ENCODE data around the gene IGSF21.
"Not testable (repeated sequence)": the region's sequence is repeated elsewhere in the genome, so short reads cannot be mapped to it uniquely, and the experiment has no call there.

IGSF21 gene

DNA sequence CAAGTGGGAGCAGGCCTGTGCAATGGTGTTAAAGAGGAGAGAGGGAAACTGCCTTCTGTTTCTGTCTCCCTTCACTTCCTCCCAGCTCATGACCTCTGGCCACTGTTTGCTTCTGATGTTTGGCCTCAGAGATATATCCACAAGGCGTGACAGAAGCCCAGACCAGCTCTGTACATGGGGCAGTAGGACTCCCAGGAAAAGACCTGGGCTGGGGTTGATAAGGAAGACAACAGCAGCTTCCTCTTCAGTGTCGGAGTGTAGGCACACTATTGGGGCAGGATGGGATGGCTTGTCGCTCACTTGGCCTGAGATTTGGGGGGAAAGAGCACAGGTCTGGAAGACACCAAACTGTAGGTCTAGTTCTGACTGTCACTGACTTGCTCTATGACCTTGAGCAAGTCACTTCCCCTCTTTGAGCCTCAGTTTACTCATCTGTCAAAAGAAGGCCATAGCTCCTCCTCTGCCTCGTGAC, 305.3 kb downstream of the IGSF21 start:
- no peak for DNase-seq

DNA sequence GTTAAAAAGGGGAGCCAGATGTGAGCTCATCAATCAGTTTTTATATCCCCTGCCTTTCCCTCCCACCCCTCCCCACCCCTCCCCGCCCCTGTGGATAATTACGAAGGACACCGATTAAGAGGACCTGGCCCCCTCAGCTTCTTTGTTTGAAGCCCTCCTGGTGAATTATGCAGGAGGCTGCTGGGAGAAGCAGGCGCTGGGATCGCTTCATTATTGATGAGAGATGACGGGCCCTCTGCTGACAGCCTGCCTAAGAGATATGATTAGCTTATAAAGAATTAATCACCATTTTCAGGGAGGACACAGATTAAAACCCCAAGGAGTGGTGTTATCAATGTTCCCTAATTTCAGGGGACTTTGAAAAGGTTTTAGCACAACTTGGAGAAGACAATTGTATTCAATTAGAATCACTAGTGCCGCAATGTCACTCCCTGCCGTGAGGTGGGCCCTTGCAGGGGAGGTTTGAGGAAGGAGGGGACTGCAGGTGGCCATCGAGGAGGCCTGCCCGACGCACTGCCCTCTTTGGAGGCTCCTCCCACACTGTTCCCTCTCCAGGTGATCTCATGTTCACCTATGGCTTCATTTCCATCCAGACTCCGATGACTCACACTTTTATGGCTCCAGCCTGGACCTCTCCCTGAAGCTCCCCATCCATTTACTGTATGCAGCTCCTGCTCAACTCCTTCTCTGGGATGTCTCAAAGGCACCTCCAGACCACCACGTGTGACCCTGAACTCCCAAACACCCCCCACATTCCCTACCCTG, 306.1 kb downstream of the IGSF21 start:
- no peak for DNase-seq

DNA sequence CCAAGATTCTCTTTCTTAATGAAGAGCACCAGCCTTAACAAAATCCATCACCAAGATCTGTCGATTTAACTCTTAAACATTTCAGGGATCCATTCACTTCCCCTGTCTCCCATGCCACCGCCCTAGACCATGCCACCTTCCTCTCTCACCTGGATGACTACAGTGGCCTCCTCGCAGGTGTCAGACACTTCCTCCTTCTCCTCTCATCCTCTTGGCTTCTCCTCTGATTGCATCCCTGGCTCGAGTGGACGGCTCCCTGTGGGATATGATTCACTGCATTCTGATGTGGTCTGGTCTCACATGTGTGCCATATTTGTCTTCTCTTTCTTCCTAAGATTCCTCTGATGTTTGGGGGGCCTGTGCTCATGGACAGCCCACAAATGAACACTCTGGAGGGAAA, 306.7 kb downstream of the IGSF21 start:
- no peak for DNase-seq

DNA sequence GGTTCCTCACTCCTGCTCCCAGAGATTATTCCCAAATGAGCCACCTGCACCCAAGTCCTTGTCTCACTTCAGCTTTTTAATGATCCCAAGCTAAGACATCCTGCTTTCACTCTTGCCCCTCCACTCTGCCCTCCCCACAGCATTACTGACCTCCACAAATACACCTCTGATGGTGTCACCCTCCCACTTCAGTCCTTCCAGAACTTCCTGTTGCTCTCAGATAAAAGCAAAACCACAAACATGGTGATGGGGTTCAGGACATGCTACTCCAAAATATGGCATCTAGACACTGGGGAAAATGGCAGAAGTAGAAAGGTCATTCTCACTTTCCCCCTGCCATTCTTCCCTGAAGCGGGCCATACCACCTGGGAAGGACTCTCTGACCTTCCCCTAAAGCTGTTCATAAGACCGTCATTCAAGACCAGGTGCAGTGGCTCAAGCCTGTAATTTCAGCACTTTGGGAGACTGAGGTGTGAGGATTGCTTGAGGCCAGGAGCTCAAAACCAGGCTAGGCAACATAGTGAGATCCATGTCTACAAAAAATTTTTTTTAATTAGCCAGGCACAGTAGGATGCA, 307.4 kb downstream of the IGSF21 start:
- no peak for DNase-seq

DNA sequence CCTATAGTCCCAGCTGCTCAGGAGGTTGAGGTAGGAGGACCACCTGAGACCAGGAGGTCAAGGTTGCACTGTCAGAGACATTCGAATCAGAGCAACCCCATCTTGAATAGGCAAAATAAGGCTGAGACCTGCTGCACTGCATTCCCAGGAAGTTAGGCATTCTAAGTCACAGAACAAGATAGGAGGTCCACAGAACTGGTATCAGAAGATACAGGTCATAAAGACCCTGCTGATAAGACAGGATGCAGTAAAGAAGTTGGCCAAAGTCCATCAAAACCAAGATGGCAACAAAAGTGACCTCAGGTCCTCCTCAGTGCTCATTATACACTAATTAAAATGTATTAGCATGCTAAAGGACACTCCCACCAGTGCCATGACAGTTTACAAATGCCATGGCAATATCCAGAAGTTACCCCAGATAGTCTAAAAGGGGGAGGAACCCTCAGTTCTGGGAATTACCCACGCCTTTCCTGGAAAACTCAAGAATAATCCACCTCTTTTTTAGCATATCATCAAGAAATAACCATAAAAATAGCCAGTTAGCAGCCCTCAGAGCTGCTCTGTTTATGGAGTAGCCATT, 307.9 kb downstream of the IGSF21 start:
- no peak for DNase-seq

DNA sequence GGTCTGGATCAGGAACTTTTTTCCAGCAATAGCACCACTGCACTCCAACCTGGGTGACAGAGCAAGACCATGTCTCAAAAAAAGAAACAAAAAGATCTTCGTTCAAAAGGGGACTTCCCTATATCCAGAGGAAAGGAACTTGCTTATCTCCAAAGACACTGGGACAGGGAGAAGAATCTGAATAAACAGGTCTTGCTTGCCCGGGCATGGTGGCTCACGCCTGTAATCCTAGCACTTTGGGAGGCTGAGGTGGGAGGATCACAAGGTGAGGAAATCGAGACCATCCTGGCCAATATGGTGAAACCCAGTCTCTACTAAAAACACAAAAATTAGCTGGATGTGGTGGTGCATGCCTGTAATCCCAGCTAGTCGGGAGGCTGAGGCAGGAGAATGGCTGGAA, 308.5 kb downstream of the IGSF21 start:
- not testable (repeated sequence) for DNase-seq

DNA sequence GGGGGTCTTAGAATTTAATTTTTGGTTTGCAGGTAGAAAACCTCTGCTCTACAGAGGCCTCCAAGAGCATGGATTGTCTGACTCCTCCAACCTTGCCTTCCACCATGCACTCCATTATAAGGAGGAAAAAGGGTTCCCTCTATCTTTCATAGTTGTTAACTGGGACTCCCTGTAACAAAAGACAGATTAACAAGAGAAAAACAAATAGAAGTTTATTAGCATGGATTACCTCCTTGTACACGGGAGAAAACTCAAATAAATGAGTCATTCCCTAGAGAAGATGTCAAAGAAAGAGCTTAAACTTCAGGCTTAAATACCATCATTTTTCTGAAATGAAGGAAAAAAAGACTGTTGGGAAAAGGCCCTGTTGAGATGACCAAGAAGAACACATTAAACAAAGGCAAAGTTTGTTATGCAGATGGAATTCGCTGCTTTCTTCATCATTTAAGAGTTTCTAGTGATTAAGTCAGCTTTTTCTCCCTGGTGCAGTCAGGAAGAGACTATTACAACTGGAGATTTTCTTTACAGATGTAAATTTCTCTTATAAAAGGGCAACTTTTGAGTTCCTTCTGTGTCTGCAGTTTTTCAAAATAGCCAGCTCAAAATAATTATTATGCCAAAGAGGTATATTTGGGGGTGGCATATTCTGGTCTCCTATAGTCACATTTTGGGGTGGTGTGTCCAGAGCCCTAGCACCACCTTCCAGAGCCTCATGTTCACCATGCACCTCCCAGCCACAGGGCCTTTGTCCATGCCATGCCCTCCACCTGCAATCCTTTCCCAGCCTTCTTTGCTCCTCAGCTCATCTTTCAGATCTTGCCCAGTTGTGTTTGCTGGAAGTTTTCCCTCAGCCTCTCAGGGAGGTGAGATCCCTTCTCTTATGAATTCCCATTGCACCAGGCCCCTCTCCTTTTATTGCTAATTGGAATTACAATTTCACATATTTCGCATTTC, 310.0 kb downstream of the IGSF21 start:
- DNase-seq = no peak

DNA sequence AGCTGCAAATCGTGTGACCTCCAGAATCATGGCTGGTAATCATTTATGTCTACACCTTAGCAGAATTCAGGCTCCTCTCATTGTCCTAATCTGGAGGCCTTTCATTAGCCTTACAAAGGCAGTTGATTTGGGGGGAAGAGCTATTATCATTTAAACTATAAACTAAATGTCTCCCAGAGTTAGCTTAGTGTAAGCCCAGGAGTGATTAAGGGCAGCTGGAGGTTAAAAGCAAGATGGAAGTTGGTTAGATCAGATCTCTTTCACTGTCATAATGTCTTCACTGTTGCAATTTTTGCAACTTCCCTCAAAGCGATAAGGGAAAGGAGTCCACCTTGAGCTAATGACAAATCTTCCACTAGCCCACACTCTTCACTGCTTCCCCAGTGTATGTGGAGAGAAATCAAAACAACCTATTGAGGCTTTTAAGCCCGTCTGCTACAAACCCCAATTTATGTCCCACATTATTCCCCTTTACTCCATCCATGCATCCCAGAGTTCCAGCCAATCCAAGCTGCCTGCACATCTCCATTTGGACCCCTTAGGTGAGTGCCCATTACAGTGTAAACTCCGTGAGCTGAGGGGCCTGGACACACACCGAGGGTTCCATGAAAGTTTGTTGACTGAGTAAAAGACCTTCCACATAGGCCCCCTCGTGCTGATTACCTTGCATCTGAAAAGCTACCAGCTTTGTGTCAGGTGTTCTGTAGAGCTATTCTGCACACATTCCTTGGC, 311.7 kb downstream of the IGSF21 start:
- DNase-seq = no peak

DNA sequence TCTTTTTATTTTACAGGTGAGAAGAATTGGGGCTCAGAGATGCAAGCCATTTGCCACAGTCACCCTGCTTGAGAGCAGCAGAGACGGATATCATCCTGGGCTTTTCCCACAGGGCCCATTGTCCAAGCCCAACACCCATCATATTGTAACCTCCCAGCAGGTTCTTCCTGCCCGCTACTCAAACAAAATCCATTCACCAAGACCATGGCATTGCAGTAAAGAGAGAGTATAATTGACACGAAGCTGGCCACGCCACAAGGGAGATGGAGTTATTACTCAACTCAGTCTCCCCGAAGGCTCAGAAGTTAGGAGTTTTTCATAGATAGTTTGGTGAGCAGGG, 312.2 kb downstream of the IGSF21 start:
- DNase-seq = no peak

DNA sequence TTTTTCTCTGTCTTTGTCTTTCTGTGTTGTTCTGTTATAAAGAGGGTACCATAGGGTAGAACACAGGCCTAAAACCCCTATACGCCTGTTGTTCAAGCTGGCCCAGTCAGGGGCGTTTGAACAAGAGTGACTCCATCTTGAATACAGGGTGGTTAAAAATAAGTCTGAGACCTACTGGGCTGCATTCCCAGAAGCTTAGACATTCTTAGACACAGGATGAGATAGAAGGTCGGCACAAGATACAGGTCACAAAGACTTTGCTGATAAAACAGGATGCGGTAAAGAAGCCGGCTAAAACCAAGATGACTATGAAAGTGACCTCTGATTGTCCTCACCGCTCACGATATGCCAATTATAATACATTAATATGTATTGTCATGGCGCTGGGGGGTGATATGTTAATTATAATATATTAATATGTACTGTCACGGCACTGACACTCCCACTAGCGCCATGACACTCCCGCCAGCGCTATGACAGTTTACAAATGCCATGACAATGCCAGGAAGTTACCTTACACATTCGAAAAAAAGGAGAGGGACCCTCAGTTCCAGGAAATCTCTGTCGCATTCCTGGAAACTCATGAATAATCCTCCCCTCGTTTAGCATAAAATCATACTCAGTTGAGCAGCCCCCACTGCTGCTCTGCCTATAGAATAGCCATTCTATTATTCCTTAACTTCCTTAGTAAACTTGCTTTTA, 314.6 kb downstream of the IGSF21 start:
- no peak for DNase-seq

DNA sequence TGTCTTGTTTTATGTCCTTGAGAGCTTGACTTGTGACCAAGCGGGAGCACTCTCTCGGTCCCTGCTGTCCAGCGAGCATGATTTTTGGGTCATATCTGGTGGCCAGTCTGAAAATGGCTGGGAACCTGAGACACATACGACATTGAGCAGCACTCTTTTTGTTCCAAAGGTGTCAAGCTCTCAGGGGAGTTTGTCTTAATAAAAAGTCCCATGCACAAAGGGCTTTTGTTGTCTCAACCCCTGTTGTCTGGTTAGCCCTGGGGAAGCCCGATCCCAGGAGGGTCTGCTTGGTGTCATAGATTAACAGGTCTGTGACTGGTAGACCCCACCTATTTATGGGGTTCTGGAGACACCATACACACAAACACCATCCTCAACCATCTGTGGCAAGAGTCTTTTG, 315.4 kb downstream of the IGSF21 start:
- no peak for DNase-seq

DNA sequence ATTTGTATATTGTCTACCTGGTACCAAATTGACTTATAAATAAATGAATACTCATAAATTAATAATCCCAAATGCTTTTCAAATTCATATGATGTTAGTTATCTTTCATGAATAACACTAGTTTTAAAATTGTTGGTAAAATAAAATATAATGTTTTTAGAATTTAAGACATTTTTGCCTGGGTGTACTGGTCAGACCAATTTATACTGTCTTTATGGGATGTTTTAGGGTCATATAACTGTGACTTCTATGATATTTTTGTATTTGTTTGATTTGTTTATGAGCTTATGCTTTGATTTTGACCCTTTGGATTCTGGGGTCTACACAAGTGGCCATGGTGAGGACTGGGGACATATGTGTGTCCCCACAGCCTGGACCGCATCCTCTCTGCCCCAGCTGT, 319.0 kb downstream of the IGSF21 start:
- DNase-seq = no peak
